KOPT-K1 (cell line): Measurements from ENCODE around the gene WBP1L.
"Not testable (repeated sequence)": the region's sequence is repeated elsewhere in the genome, so short reads cannot be mapped to it uniquely, and the experiment has no call there.

Experiments used
- H3K27ac ChIP-seq: fragments of 200-600 bp; sonication (generic); 2 replicates; pipeline ENCODE4 v1.5.1; 2016; ENCODE audit warnings: antibody characterized with exemption, mild to moderate bottlenecking, low read depth, low read length; ENCODE audit not compliant: poor library complexity, severe bottlenecking
- H3K36me3 ChIP-seq: fragments of 200-600 bp; sonication (generic); 2 replicates; pipeline ENCODE4 v1.5.1; 2017; ENCODE audit warnings: antibody characterized with exemption, mild to moderate bottlenecking, low read length, moderate library complexity; ENCODE audit not compliant: insufficient read depth
- H3K9me3 ChIP-seq: fragments of 200-600 bp; sonication (generic); 2 replicates; pipeline ENCODE4 v1.5.1; 2017; ENCODE audit warnings: antibody characterized with exemption, low read length, mild to moderate bottlenecking; ENCODE audit not compliant: insufficient read depth, poor library complexity, severe bottlenecking

WBP1L gene

GRCh38 chr10:102838276-102838927, 94.7 kb downstream of the WBP1L start:
- H3K36me3 ChIP-seq, H3K9me3 ChIP-seq: not testable (repeated sequence)

GRCh38 chr10:102841827-102842345, 98.1 kb downstream of the WBP1L start:
- Histone ChIP-seq H3K27ac (no peak overlapping the region), H3K36me3 (no peaks in the 10 kb centered on the region), H3K9me3 (peaks cover 8% of the 10 kb centered on the region)

More at GRCh38 chr10:102838276-102838927, 94.7 kb downstream of the WBP1L start:
- H3K27ac ChIP-seq: not testable (repeated sequence)

- H3K36me3 ChIP-seq, H3K27ac ChIP-seq, H3K9me3 ChIP-seq: not testable (repeated sequence)
These were observed 99.4 kb downstream of the WBP1L start for GRCh38 chr10:102843139-102843538.

GRCh38 chr10:102844190-102844776, 100.5 kb downstream of the WBP1L start:
- not testable (repeated sequence) for H3K27ac ChIP-seq, H3K9me3 ChIP-seq, H3K36me3 ChIP-seq

DNA sequence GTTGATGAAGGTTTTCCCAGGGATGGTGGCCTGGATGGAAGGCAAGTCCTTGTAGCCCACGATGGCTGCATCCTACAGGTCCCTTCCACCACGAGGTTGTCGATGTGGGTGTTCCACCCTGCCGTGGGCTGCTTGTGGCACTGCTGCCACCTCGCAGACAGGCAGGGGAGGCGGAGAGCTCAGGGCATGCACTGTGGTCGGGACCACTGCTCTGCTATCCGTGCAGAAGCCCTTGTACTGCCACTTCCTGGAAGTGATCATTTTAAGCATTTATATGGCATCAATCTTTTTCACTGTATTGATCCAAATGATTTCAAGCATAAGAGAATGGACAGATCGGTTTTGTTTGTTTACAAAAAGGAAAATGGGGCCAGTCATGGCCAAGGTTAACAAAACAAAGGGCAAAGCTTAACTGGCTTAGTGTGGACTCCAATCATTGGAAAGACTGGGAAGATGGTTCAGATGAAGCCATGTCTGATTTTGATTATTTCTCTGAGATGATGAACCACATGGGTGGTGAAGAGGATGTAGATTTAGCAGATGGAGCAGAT, 101.7 kb downstream of the WBP1L start:
- H3K9me3 ChIP-seq: no peaks in the 10 kb centered on the region
- no peaks in the 10 kb centered on the region for H3K36me3 ChIP-seq

GRCh38 chr10:102850025-102850518, 106.3 kb downstream of the WBP1L start:
- Histone ChIP-seq H3K27ac (no peak overlapping the region), H3K36me3 (no peaks in the 10 kb centered on the region), H3K9me3 (no peaks in the 10 kb centered on the region)

More for the DNA sequence above, 101.7 kb downstream of the WBP1L start:
- H3K27ac ChIP-seq: no peak overlapping the region

- not testable (repeated sequence) for H3K36me3 ChIP-seq, H3K9me3 ChIP-seq, H3K27ac ChIP-seq
These were observed 109.5 kb downstream of the WBP1L start for GRCh38 chr10:102853237-102853636.

DNA sequence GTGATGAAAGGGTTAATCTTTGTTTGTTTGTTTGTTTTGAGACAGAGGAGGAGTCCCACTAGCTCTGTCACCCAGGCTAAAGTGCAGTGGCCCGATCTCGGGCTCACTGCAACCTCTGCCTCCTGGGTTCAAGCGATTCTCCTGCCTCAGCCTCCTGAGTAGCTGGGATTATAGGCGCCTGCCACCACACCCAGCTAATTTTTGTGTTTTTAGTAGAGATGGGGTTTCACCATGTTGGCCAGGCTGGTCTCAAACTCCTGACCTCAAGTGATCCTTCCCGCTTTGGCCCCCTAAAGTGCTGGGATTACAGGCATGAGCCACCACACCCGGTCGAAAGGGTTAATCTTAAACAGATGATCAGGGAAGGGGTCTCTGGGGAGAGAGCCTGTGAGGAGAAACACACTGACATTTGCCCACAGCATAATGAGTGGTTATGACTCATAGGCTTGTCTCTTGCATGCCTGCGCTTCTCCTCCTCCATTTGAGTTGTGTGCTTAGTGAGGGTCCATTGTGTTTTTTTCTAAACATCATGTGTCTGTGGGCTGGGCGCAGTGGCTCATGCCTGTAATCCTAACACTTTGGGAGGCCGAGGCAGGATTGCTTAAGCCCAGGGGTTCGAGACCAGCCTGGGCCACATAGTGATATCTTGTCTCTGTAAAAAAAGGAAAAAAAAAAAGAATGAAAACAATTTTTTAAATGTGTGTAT, 112.1 kb downstream of the WBP1L start:
- H3K9me3 ChIP-seq, H3K27ac ChIP-seq: not testable (repeated sequence)
- peaks cover 11% of the 10 kb centered on the region; the same call in 1 of the 2 replicates for H3K36me3 ChIP-seq

DNA sequence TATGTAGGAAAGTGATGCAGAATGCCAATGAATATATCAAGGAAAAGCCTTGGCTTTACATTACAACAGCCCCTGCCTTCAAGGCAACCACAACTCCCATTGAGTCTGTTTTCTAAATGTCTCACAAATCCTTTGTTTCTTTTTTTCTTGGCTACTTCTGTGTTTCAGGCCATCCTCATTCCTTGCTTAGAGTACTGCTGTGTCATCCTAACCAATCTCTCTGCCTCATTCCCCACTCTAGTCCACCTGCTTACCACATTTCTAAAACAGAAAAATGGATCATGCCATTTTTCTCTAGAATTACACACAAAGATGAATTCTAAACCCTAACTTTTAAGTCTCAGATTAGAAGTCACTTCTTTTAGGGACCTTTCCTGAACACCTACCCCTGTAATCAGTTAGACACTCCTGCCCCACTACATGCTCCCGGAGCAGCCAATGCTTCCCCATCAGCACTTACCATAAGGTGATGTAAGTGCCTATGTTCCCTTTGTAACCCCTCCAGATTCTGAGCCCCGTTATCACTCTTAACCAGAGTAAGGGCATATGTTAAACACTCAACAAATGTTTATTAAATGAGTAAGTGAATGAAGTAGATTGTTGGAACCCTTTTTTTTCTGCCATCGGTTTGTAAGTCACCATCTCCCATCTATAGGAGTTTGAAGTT, 113.1 kb downstream of the WBP1L start:
- no peaks in the 10 kb centered on the region for H3K9me3 ChIP-seq
- no peak overlapping the region for H3K27ac ChIP-seq
- peaks cover 16% of the 10 kb centered on the region; the same call in 1 of the 2 replicates for H3K36me3 ChIP-seq

GRCh38 chr10:102859911-102860310, 116.2 kb downstream of the WBP1L start:
- Histone ChIP-seq H3K27ac (no peak overlapping the region), H3K9me3 (no peaks in the 10 kb centered on the region)

DNA sequence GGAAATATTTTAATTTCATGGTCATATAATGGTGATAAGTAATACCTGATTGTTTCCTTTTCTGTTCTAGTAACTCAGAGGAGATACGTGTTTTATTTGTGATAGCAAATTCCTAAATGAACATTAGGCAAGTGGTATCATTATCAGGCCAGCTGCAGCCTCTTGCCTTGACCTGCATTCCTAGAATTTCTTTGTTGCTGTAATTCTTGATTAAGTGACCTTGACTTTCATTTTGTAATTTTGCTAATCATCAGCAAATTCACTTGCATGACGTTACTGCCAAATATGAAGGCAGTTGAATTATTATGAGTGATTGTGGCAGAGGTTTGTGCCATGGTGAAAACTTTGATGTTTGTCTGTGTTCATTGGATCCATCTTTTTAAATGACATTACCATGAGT, 119.9 kb downstream of the WBP1L start:
- H3K36me3 ChIP-seq: peaks cover 32% of the 10 kb centered on the region
- H3K27ac ChIP-seq: no peak overlapping the region
- H3K9me3 ChIP-seq: no peaks in the 10 kb centered on the region

More at GRCh38 chr10:102859911-102860310, 116.2 kb downstream of the WBP1L start:
- peaks cover 32% of the 10 kb centered on the region for H3K36me3 ChIP-seq

GRCh38 chr10:102865620-102866019, 121.9 kb downstream of the WBP1L start:
- Histone ChIP-seq H3K36me3 (peaks cover 24% of the 10 kb centered on the region), H3K27ac (no peak overlapping the region), H3K9me3 (no peaks in the 10 kb centered on the region)
